ENCODE results near the gene POTEC. TPM values are rescaled to one million over a fixed set of nuclear protein-coding genes. Genes with fewer than 3 reads are reported as not detected.
"Not testable (repeated sequence)": the region's sequence is repeated elsewhere in the genome, so short reads cannot be mapped to it uniquely, and the experiment has no call there.

Gene POTEC
- total and polyA plus RNA-seq, 2 of the 8 experiments (the other 6 are each of a cell fraction or from before 2014, with no cell fraction given): 0.07 TPM; not detected in 1

DNA sequence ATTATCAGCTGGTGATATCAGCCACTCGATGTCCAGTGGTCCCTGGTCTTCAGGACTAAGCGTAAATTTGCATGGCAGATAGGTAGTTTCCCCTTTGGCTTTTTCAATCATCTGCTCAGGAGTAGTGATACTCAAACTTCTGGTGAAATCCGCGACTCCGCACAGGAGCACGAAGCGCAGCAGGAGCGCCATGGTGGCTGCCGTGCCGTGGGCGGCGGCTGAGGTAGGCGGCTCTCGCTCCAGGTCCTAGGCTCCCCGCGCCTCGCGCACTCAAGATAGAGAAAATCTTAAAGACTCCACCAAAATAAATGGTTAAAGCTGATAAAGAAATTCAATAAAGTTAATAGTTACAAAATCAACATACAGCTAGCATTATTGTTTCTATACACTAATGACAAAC, 64.3 kb downstream of the POTEC start:
- H3K23me2 ChIP-seq (ENCODE audit: low read depth, low read length); H3K18ac ChIP-seq (ENCODE audit: extremely low read depth, low read length); H4K91ac ChIP-seq (replicated peaks; ENCODE audit: insufficient read length, low read length); H3K27ac ChIP-seq (ENCODE audit: low read depth, low read length); DNase-seq (ENCODE audit: low read depth in 1 of 2, low spot score in 2 of 2); H2AK5ac ChIP-seq (ENCODE audit: low read depth, low read length); H2BK120ac ChIP-seq (replicated peaks; ENCODE audit: low read depth, low read length); H3K56ac ChIP-seq (replicated peaks; ENCODE audit: insufficient read length, low read depth, low read length); H4K8ac ChIP-seq (ENCODE audit: extremely low read depth, insufficient read depth, low read length); H3K9ac ChIP-seq (replicated peaks in 1 of 4; ENCODE audit: extremely low read depth in 1 of 4, low read depth in 3 of 4, low read length in 3 of 4); POLR2A ChIA-PET (ENCODE audit: partially characterized antibody); H3K79me2 ChIP-seq (ENCODE audit: control insufficient read depth in 1 of 2, insufficient read depth in 2 of 2, low read length in 2 of 2); H3K79me1 ChIP-seq (ENCODE audit: low read depth, low read length); H2BK5ac ChIP-seq (ENCODE audit: low read depth, low read length); H2AFZ ChIP-seq (ENCODE audit: low read length); H3K27me3 ChIP-seq (replicated peaks in 1 of 4; ENCODE audit: control insufficient read depth in 3 of 4, extremely low read depth in 1 of 4, insufficient read depth in 3 of 4, low read length in 3 of 4); CTCF ChIA-PET (ENCODE audit: partially characterized antibody); H3K14ac ChIP-seq (ENCODE audit: insufficient read length); H2BK15ac ChIP-seq (ENCODE audit: low read length); H3K4me3 ChIP-seq (ENCODE audit: extremely low read depth in 1 of 4, insufficient read depth in 2 of 4, low read depth in 3 of 4, low read length in 4 of 4); H4K20me1 ChIP-seq (replicated peaks in 1 of 2; ENCODE audit: control insufficient read depth in 1 of 2, insufficient read depth in 2 of 2, low read length in 2 of 2); H2BK20ac ChIP-seq (ENCODE audit: low read length); H3K4me1 ChIP-seq (replicated peaks in 1 of 4; ENCODE audit: control insufficient read depth in 3 of 4, insufficient read depth in 4 of 4, low read length in 3 of 4); H3K23ac ChIP-seq (ENCODE audit: insufficient read length); FAIRE-seq; H3K4ac ChIP-seq (replicated peaks; ENCODE audit: insufficient read length, low read depth, low read length); H3K4me2 ChIP-seq (ENCODE audit: insufficient read depth in 1 of 2, low read depth in 2 of 2, low read length in 2 of 2); H4K5ac ChIP-seq (ENCODE audit: insufficient read length, low read depth, low read length); H3K36me3 ChIP-seq (ENCODE audit: control insufficient read depth in 2 of 4, insufficient read depth in 4 of 4, low read length in 3 of 4); H2BK12ac ChIP-seq (ENCODE audit: low read depth, low read length): not testable (repeated sequence)
- WGBS, 2 experiments (ENCODE audit: extremely low coverage in 1 of 2, insufficient coverage in 1 of 2, insufficient read length in 1 of 2, insufficient replicate concordance in 2 of 2, low coverage in 1 of 2, low lambda C conversion rate in 2 of 2, missing lambda C conversion rate in 1 of 2): 95% methylated on average over 17 of the region's 18 CpGs; no CpG with 5 or more reads in 1 of the 2 experiments
- H3K9me3 ChIP-seq (ENCODE audit: insufficient read depth in 2 of 2, low read depth in 1 of 2, low read length in 1 of 2): peaks cover 0 to 21% of the 10 kb centered on the region in 2 experiments; a peak in 2 of 4 replicates

DNA sequence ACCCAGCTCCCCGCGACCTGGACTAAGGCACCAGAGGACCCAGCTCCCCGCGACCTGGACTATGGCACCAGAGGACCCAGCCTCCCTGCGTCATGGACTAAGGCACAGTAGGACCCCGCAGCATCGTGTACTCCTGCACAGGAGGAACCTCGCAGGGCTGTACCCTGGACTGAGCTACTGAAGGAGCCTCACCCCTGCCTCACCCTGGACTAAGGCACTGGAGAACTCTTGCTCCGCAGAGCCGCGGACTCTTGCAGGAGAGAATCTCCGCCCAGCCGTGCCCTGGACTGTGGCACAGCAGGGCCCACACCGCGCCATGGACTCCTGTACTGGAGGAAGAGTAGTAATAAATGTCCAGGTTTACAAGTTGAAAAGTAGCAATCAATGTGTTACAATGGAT, 67.9 kb downstream of the POTEC start:
- H3K27me3 ChIP-seq (replicated peaks in 1 of 4; ENCODE audit: control insufficient read depth in 3 of 4, extremely low read depth in 1 of 4, insufficient read depth in 3 of 4, low read length in 3 of 4); FAIRE-seq: not testable (repeated sequence)
- 87% methylated on average over 14 of the region's 15 CpGs; no CpG with 5 or more reads in 1 of the 2 experiments for WGBS, 2 experiments (ENCODE audit: extremely low coverage in 1 of 2, insufficient coverage in 1 of 2, insufficient read length in 1 of 2, insufficient replicate concordance in 2 of 2, low coverage in 1 of 2, low lambda C conversion rate in 2 of 2, missing lambda C conversion rate in 1 of 2)

More for the DNA sequence above, 67.9 kb downstream of the POTEC start:
- H3K4me3 ChIP-seq (ENCODE audit: extremely low read depth in 1 of 4, insufficient read depth in 2 of 4, low read depth in 3 of 4, low read length in 4 of 4); H3K23me2 ChIP-seq (ENCODE audit: low read depth, low read length); H3K36me3 ChIP-seq (ENCODE audit: control insufficient read depth in 2 of 4, insufficient read depth in 4 of 4, low read length in 3 of 4); CTCF ChIA-PET (ENCODE audit: partially characterized antibody); H2AFZ ChIP-seq (ENCODE audit: low read length); H2BK20ac ChIP-seq (ENCODE audit: low read length); H4K20me1 ChIP-seq (replicated peaks in 1 of 2; ENCODE audit: control insufficient read depth in 1 of 2, insufficient read depth in 2 of 2, low read length in 2 of 2); H3K4me2 ChIP-seq (ENCODE audit: insufficient read depth in 1 of 2, low read depth in 2 of 2, low read length in 2 of 2); DNase-seq (ENCODE audit: low read depth in 1 of 2, low spot score in 2 of 2); H3K56ac ChIP-seq (replicated peaks; ENCODE audit: insufficient read length, low read depth, low read length); H3K4ac ChIP-seq (replicated peaks; ENCODE audit: insufficient read length, low read depth, low read length); H2BK5ac ChIP-seq (ENCODE audit: low read depth, low read length); H3K9ac ChIP-seq (replicated peaks in 1 of 4; ENCODE audit: extremely low read depth in 1 of 4, low read depth in 3 of 4, low read length in 3 of 4); H3K23ac ChIP-seq (ENCODE audit: insufficient read length); H2BK12ac ChIP-seq (ENCODE audit: low read depth, low read length); H3K79me2 ChIP-seq (ENCODE audit: control insufficient read depth in 1 of 2, insufficient read depth in 2 of 2, low read length in 2 of 2); H4K8ac ChIP-seq (ENCODE audit: extremely low read depth, insufficient read depth, low read length); H3K4me1 ChIP-seq (replicated peaks in 1 of 4; ENCODE audit: control insufficient read depth in 3 of 4, insufficient read depth in 4 of 4, low read length in 3 of 4); H2AK5ac ChIP-seq (ENCODE audit: low read depth, low read length); H4K5ac ChIP-seq (ENCODE audit: insufficient read length, low read depth, low read length); H2BK15ac ChIP-seq (ENCODE audit: low read length); H3K79me1 ChIP-seq (ENCODE audit: low read depth, low read length); H4K91ac ChIP-seq (replicated peaks; ENCODE audit: insufficient read length, low read length); POLR2A ChIA-PET (ENCODE audit: partially characterized antibody); H3K14ac ChIP-seq (ENCODE audit: insufficient read length); H3K18ac ChIP-seq (ENCODE audit: extremely low read depth, low read length); H2BK120ac ChIP-seq (replicated peaks; ENCODE audit: low read depth, low read length); H3K27ac ChIP-seq (ENCODE audit: low read depth, low read length): not testable (repeated sequence)
- H3K9me3 ChIP-seq (ENCODE audit: insufficient read depth in 2 of 2, low read depth in 1 of 2, low read length in 1 of 2): peaks cover 0 to 31% of the 10 kb centered on the region in 2 experiments; a peak in 2 of 4 replicates
